Kidney (tissue), 14 donors: ENCODE measurements around the gene PGAP2. TPM values are rescaled to one million over a fixed set of nuclear protein-coding genes. Genes with fewer than 3 reads are reported as not detected.

Experiments used
- DNase-seq, 5 donors: peaks; one replicate each; pipeline ENCODE4 v3.0.0-alpha.2; 2013 to 2020
- FAIRE-seq: peaks from 2 replicates; lab custom pipeline; 2012; peaks lifted over from hg19 to GRCh38; lab: Jason Lieb, UNC
- H3K27ac ChIP-seq, 2 donors: one replicate each; pipeline ENCODE4 v1.7.0; 2013; ENCODE audit warnings: low read depth in 2 of 2, low read length in 2 of 2, inconsistent platforms in 1 of 2
- H3K27me3 ChIP-seq: one replicate; pipeline ENCODE4 v1.7.1; 2013; ENCODE audit warnings: low read length, inconsistent platforms; ENCODE audit not compliant: control insufficient read depth, insufficient read depth
- H3K36me3 ChIP-seq, 3 donors: one replicate each; pipeline versions ENCODE4 v1.7.0 to v1.7.1; 2013; ENCODE audit warnings: low read length in 3 of 3, control low read depth in 1 of 3, inconsistent platforms in 1 of 3; ENCODE audit not compliant: insufficient read depth in 3 of 3, control insufficient read depth in 2 of 3
- H3K4me1 ChIP-seq, 3 donors: one replicate each; pipeline versions ENCODE4 v1.7.0 to v1.7.1; 2013; ENCODE audit warnings: low read length in 3 of 3, inconsistent platforms in 1 of 3, low read depth in 1 of 3; ENCODE audit not compliant: control insufficient read depth in 2 of 3, insufficient read depth in 2 of 3
- H3K4me3 ChIP-seq, 3 donors: one replicate each; pipeline versions ENCODE4 v1.7.0 to v1.8.1; 2013; ENCODE audit warnings: low read length in 3 of 3, control low read depth in 1 of 3, inconsistent platforms in 1 of 3
- H3K9ac ChIP-seq, 3 donors: one replicate each; pipeline versions ENCODE4 v1.7.0 to v1.7.1; 2013; ENCODE audit warnings: low read length in 3 of 3, control low read depth in 1 of 3, inconsistent platforms in 1 of 3
- H3K9me3 ChIP-seq, 3 donors: one replicate each; pipeline versions ENCODE4 v1.7.0 to v1.7.1; 2013; ENCODE audit warnings: low read length in 3 of 3, control low read depth in 1 of 3, inconsistent platforms in 1 of 3; ENCODE audit not compliant: control insufficient read depth in 2 of 3, insufficient read depth in 1 of 3
- CTCF ChIP-seq: IDR thresholded peaks from 3 replicates; pipeline ENCODE4 v1.5.1; 2012; ENCODE audit warnings: mild to moderate bottlenecking, moderate library complexity, borderline replicate concordance; ENCODE audit not compliant: insufficient read depth; ENCODE audit errors: extremely low read depth
- intact Hi-C: fragments of 100-400 bp; cut with DNase I; formaldehyde crosslinking; loops from one replicate; pipeline ENCODE4 v1.11.1; 2022
- polyA plus RNA-seq: library from polyadenylated mRNA; stranded (reverse); fragments of 350-450 nt; fragmentation: Illumina TruSeq; extraction: RNeasy Lipid Tissue Mini Kit (QIAGEN cat#74804); gene quantifications from one replicate; pipeline ENCODE4 v1.2.3, GENCODE V29; 2014; ENCODE audit warnings: low read depth, low replicate concordance; ENCODE audit not compliant: insufficient read depth
- total RNA-seq: library from RNA; stranded (reverse); fragmentation: NEBNext Ultra II Directional; extraction: Animal tissue kit (Norgen Biotek cat#: 25700); gene quantifications from one replicate; pipeline ENCODE4 v1.2.1, GENCODE V29; 2021
- donor health status: control.
- donor health status: control.
- donor health status: control.
- donor health status: control.
- donor health status: control.
- donor health status: DM: yes; HTN: yes; CAD: no.
- donor health status: Normal renal cell carcinoma (clear cell type).

PGAP2 gene
- total and polyA plus RNA-seq, 2 donors from 2014 or later = 17.5 to 19.5 TPM

- peaks cover 0 to 25% (median 5%) of the 10 kb centered on the region in 3 donors for H3K4me1 ChIP-seq
- no peak for TF ChIP-seq CTCF
- H3K9ac ChIP-seq = no peak overlapping the region
- DNase-seq (no peak), FAIRE-seq (no peak)
- no peak overlapping the region for H3K4me3 ChIP-seq
- intact Hi-C loops = no loop called here
- H3K27me3 ChIP-seq = no peaks in the 10 kb centered on the region
- no peaks in the 10 kb centered on the region for H3K9me3 ChIP-seq
- peaks cover 0 to 3% (median 2%) of the 10 kb centered on the region in 3 donors for H3K36me3 ChIP-seq
- no peak overlapping the region for H3K27ac ChIP-seq
These were observed 24.5 kb downstream of the PGAP2 start for GRCh38 chr11:3832816-3833215.

- intact Hi-C loops = no loop called here
- Histone ChIP-seq H3K27me3 (no peaks in the 10 kb centered on the region), H3K36me3 (no peaks in the 10 kb centered on the region), H3K9ac (no peak overlapping the region), H3K4me1 (peaks cover 0 to 26% (median 5%) of the 10 kb centered on the region in 3 donors), H3K27ac (no peak overlapping the region), H3K9me3 (no peaks in the 10 kb centered on the region), H3K4me3 (no peak overlapping the region)
- FAIRE-seq (no peak), DNase-seq (no peak)
- TF ChIP-seq CTCF = no peak
These were observed 25.1 kb downstream of the PGAP2 start for GRCh38 chr11:3833449-3833848.

- DNase-seq (no peak), FAIRE-seq (no peak)
- no peaks in the 10 kb centered on the region for H3K27me3 ChIP-seq
- H3K36me3 ChIP-seq = no peaks in the 10 kb centered on the region
- no peak overlapping the region for H3K9ac ChIP-seq
- intact Hi-C loops = no loop called here
- no peak for TF ChIP-seq CTCF
- no peaks in the 10 kb centered on the region for H3K9me3 ChIP-seq
- no peak overlapping the region for H3K27ac ChIP-seq
- H3K4me3 ChIP-seq = no peak overlapping the region
- H3K4me1 ChIP-seq = peaks cover 0 to 26% (median 5%) of the 10 kb centered on the region in 3 donors
These were observed 25.9 kb downstream of the PGAP2 start for GRCh38 chr11:3834349-3834663.

GRCh38 chr11:3834664-3835461 lies 26.5 kb downstream of the PGAP2 start:
- Histone ChIP-seq H3K9ac (no peak overlapping the region), H3K27me3 (no peaks in the 10 kb centered on the region), H3K27ac (no peak overlapping the region), H3K36me3 (no peaks in the 10 kb centered on the region), H3K4me3 (no peak overlapping the region), H3K9me3 (no peaks in the 10 kb centered on the region), H3K4me1 (peaks cover 0 to 31% (median 9%) of the 10 kb centered on the region in 3 donors)
- FAIRE-seq = no peak
- DNase-seq = no peak
- no peak for TF ChIP-seq CTCF
- intact Hi-C loops = no loop called here
